ENCODE data around the gene HIKESHI.

Gene HIKESHI

DNA sequence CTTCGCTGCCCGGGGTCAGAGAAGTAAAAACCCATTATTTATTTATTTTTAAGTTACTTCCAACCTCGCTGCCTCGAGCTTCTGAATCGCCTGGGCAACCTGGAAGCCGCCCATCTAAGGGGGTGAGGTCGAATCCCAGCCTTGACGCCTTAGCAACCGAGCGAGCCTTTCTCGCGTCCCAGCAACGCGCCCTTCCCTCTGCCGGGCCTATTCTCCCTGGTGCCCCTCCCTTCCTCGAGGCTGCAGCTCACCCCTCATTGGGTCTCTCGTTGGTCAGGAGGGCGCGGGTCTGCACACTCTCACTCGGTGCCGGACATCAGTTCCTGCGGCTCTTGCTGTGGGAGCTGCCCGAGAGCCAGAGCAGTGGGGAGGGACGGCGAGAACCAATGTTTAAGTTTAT, 72.5 kb downstream of the HIKESHI start, which contains the start of gene CCDC81:
Gene CCDC81, plus strand, starts transcription at position 302 of the 400 bp plus-strand sequence. CDS start 277 bp downstream, outside the sequence.
- DNase-seq (ENCODE audit: low read depth, low spot score), result no peak

DNA sequence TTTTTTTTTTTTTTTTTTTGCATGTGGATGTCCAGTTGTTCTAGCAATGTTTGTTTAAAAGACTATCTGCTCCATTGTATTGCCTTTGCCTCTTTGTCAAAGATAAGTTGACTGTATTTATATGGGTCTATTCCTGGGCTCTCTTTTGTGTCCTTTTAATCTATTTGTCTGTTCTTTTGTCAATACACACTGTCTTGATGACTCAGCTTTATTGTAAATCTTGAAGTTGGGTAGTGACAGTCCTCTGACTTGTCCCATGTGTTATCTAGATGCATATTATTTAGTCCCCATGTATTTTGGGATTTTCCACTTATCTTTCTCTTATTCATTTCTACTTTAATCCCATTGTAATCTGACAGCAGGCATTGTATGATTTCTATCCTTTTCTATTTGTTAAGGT, 75.9 kb downstream of the HIKESHI start:
- DNase-seq (ENCODE audit: low read depth, low spot score), result no peak

DNA sequence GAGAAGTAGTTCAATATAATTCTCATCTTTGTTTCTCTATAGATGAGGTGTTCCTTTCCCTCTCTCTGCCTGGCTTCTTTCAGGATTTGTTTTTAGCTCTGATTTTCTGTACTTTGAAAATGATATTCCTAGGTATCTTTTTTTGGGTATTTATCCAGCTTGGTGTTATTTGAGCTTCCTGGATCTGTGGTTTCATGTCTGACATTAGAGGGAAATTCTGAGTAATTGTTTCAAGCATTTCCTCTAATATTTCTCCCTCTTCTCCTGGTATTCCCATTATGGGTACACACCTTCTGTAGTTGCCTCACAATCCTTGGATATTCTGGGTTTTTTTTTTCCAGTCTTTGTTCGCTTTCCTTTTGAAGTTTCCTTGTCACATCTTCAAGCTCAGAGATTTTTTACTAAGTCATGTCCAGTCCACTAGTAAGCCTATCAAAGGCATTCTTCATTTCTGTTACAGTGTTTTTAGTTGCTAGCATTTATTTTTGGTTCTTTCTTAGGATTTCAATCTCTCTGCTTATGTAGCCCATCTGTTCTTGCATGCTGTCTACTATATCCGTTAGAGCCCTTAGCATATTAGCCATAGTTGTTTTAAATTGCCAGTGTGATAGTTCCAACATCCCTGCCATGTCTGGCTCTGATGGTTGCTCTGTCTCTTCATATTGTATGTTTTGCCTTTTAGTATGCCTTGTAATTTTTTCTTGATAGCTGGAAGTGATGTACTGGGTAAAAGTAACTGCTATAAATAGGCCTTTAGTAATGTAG, 78.4 kb downstream of the HIKESHI start:
- no peak for DNase-seq (ENCODE audit: low read depth, low spot score)

- no peak for DNase-seq (ENCODE audit: low read depth, low spot score)
Measured at GRCh38 chr11:86383041-86383955, 81.3 kb downstream of the HIKESHI start.

- DNase-seq (ENCODE audit: low read depth, low spot score), result no peak
Measured at GRCh38 chr11:86386283-86386682, 84.2 kb downstream of the HIKESHI start.

DNA sequence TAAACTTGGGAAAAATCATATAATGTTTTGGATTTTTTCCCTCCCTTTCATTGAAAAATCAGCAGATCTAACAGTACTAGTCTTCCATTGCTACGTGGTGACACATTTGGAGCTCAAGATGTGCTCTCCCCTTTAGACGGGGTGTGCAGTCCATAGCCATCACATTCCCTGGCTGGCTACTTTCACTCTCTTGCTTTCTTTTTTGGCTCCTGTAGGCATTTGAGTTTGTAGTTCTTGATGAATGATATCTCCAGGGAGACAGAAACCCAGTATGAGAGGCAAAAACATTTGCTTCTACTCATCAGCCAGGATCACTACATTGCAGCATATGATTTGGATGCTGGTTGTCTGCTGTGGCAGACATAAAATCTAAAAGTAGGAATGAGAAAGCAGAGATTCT, 84.7 kb downstream of the HIKESHI start:
- DNase-seq (ENCODE audit: low read depth, low spot score), result no peak

- DNase-seq (ENCODE audit: low read depth, low spot score), result no peak
Measured at GRCh38 chr11:86388198-86388597, 86.2 kb downstream of the HIKESHI start.

DNA sequence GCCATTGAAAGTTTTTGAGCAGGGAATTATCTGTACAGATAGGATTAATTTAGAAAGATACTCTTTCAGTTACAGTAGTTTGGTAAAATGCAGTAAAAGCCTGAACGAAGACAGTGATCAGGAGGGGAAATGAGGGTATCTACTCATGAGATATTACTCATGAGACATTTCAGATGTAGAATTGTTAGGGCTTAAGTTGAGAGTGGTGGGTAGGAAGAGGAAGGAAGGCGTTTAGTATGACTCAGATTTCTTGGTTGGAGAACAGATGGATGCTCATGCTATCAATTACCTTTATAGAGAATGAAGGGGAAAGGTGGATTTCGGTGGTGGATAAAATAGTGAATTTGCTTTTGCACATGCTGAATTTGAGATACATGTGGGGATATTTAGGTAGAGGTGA, 88.4 kb downstream of the HIKESHI start:
- no peak for DNase-seq (ENCODE audit: low read depth, low spot score)

- DNase-seq (ENCODE audit: low read depth, low spot score), result no peak
Measured at GRCh38 chr11:86395061-86395551, 93.1 kb downstream of the HIKESHI start.
